ENCODE measurements around the gene RBM19. TPM values are rescaled to one million over a fixed set of nuclear protein-coding genes. Genes with fewer than 3 reads are reported as not detected.

The RBM19 gene
- total and polyA plus RNA-seq, 4 donors: 17.9 to 33.6 (median 21.9) TPM

GRCh38 chr12:113820309-113820708 lies 145.8 kb downstream of the RBM19 start:
- no peak overlapping the region for H3K9ac ChIP-seq (ENCODE audit: insufficient read depth in 1 of 2, low read length in 2 of 2)
- H3K4me3 ChIP-seq: no peak overlapping the region
- H3K27me3 ChIP-seq (ENCODE audit: control insufficient read depth in 3 of 3, insufficient read depth in 3 of 3, low read length in 2 of 3): no peaks in the 10 kb centered on the region
- WGBS, 2 donors: 92 to 94% methylated on average over 15 of the region's 15 CpGs
- DNase-seq (peak in 1 of 3 donors; percentile 13), ATAC-seq (ENCODE audit: insufficient read depth, low FRiP score) (no peak)
- TF ChIP-seq CTCF (IDR thresholded peaks at IDR 0.05; ENCODE audit: control extremely low read depth, extremely low read depth): no peak
- H3K4me1 ChIP-seq (ENCODE audit: control insufficient read depth in 5 of 5, insufficient read depth in 5 of 5, low read length in 5 of 5): no peaks in the 10 kb centered on the region
- H3K27ac ChIP-seq (ENCODE audit: low read depth in 1 of 2, low read length in 1 of 2): no peak overlapping the region
- H3K9me3 ChIP-seq (ENCODE audit: control insufficient read depth in 4 of 4, insufficient read depth in 3 of 4, low read length in 3 of 4): no peaks in the 10 kb centered on the region
- H3K36me3 ChIP-seq (ENCODE audit: control insufficient read depth in 4 of 4, insufficient read depth in 4 of 4, low read length in 4 of 4): peaks cover 0 to 20% (median 0%) of the 10 kb centered on the region in 4 donors

- H3K36me3 ChIP-seq (ENCODE audit: control insufficient read depth in 4 of 4, insufficient read depth in 4 of 4, low read length in 4 of 4): peaks cover 0 to 20% (median 0%) of the 10 kb centered on the region in 4 donors
- no peak overlapping the region for H3K27ac ChIP-seq (ENCODE audit: low read depth in 1 of 2, low read length in 1 of 2)
- no peak for DNase-seq
- no peak for ATAC-seq (ENCODE audit: insufficient read depth, low FRiP score)
- WGBS, 2 donors: 92 to 93% methylated on average over 10 of the region's 10 CpGs
- no peaks in the 10 kb centered on the region for H3K4me1 ChIP-seq (ENCODE audit: control insufficient read depth in 5 of 5, insufficient read depth in 5 of 5, low read length in 5 of 5)
- no peaks in the 10 kb centered on the region for H3K27me3 ChIP-seq (ENCODE audit: control insufficient read depth in 3 of 3, insufficient read depth in 3 of 3, low read length in 2 of 3)
- no peaks in the 10 kb centered on the region for H3K9me3 ChIP-seq (ENCODE audit: control insufficient read depth in 4 of 4, insufficient read depth in 3 of 4, low read length in 3 of 4)
- H3K4me3 ChIP-seq: no peak overlapping the region
- TF ChIP-seq CTCF (IDR thresholded peaks at IDR 0.05; ENCODE audit: control extremely low read depth, extremely low read depth): no peak
- no peak overlapping the region for H3K9ac ChIP-seq (ENCODE audit: insufficient read depth in 1 of 2, low read length in 2 of 2)
These were observed 146.6 kb downstream of the RBM19 start for GRCh38 chr12:113819495-113819894.

- Histone ChIP-seq H3K4me3 (no peak overlapping the region), H3K4me1 (ENCODE audit: control insufficient read depth in 5 of 5, insufficient read depth in 5 of 5, low read length in 5 of 5) (no peaks in the 10 kb centered on the region), H3K36me3 (ENCODE audit: control insufficient read depth in 4 of 4, insufficient read depth in 4 of 4, low read length in 4 of 4) (peaks cover 0 to 19% (median 0%) of the 10 kb centered on the region in 4 donors), H3K9me3 (ENCODE audit: control insufficient read depth in 4 of 4, insufficient read depth in 3 of 4, low read length in 3 of 4) (no peaks in the 10 kb centered on the region), H3K27me3 (ENCODE audit: control insufficient read depth in 3 of 3, insufficient read depth in 3 of 3, low read length in 2 of 3) (no peaks in the 10 kb centered on the region), H3K9ac (ENCODE audit: insufficient read depth in 1 of 2, low read length in 2 of 2) (no peak overlapping the region), H3K27ac (ENCODE audit: low read depth in 1 of 2, low read length in 1 of 2) (no peak overlapping the region)
- 82 to 93% methylated on average over 10 of the region's 10 CpGs for WGBS, 2 donors
- ATAC-seq (ENCODE audit: insufficient read depth, low FRiP score): no peak
- TF ChIP-seq CTCF (IDR thresholded peaks at IDR 0.05; ENCODE audit: control extremely low read depth, extremely low read depth): no peak
- no peak for DNase-seq
These were observed 147.3 kb downstream of the RBM19 start for GRCh38 chr12:113818833-113819232.

GRCh38 chr12:113818283-113818682 lies 147.8 kb downstream of the RBM19 start:
- TF ChIP-seq CTCF (IDR thresholded peaks at IDR 0.05; ENCODE audit: control extremely low read depth, extremely low read depth): no peak
- Histone ChIP-seq H3K4me3 (no peak overlapping the region), H3K9ac (ENCODE audit: insufficient read depth in 1 of 2, low read length in 2 of 2) (no peak overlapping the region), H3K27me3 (ENCODE audit: control insufficient read depth in 3 of 3, insufficient read depth in 3 of 3, low read length in 2 of 3) (no peaks in the 10 kb centered on the region), H3K4me1 (ENCODE audit: control insufficient read depth in 5 of 5, insufficient read depth in 5 of 5, low read length in 5 of 5) (no peaks in the 10 kb centered on the region), H3K9me3 (ENCODE audit: control insufficient read depth in 4 of 4, insufficient read depth in 3 of 4, low read length in 3 of 4) (no peaks in the 10 kb centered on the region), H3K27ac (ENCODE audit: low read depth in 1 of 2, low read length in 1 of 2) (no peak overlapping the region), H3K36me3 (ENCODE audit: control insufficient read depth in 4 of 4, insufficient read depth in 4 of 4, low read length in 4 of 4) (peaks cover 0 to 19% (median 0%) of the 10 kb centered on the region in 4 donors)
- DNase-seq (peak in 1 of 3 donors; percentile 14), ATAC-seq (ENCODE audit: insufficient read depth, low FRiP score) (no peak)
- WGBS, 2 donors: 91 to 93% methylated on average over 4 of the region's 4 CpGs

All from lung (tissue), 12 donors.